ENCODE measurements around the gene IL19. TPM values are rescaled to one million over a fixed set of nuclear protein-coding genes. Genes with fewer than 3 reads are reported as not detected.
"Not testable (repeated sequence)": the region's sequence is repeated elsewhere in the genome, so short reads cannot be mapped to it uniquely, and the experiment has no call there.

IL19 gene
- polyA plus RNA-seq, 3 donors = 0.54 to 0.96 (median 0.89) TPM

GRCh38 chr1:206852662-206853061 is 82.1 kb downstream of the IL19 start:
- DNase-seq (ENCODE audit: low read depth in 3 of 3, low spot score in 2 of 3) = not testable (repeated sequence)

- DNase-seq (ENCODE audit: low read depth in 3 of 3, low spot score in 2 of 3) = not testable (repeated sequence)
Observed at GRCh38 chr1:206853696-206854095, 83.1 kb downstream of the IL19 start.

- no peak for DNase-seq (ENCODE audit: low read depth in 3 of 3, low spot score in 2 of 3)
Observed at GRCh38 chr1:206854401-206855129, 84.0 kb downstream of the IL19 start.

GRCh38 chr1:206855859-206856258 is 85.3 kb downstream of the IL19 start:
- DNase-seq (ENCODE audit: low read depth in 3 of 3, low spot score in 2 of 3) = no peak

- DNase-seq (ENCODE audit: low read depth in 3 of 3, low spot score in 2 of 3) = no peak
Observed at GRCh38 chr1:206856674-206857464, 86.3 kb downstream of the IL19 start.

- no peak for DNase-seq (ENCODE audit: low read depth in 3 of 3, low spot score in 2 of 3)
Observed at GRCh38 chr1:206859082-206859521, 88.5 kb downstream of the IL19 start.

GRCh38 chr1:206860165-206860564 is 89.6 kb downstream of the IL19 start:
- DNase-seq (ENCODE audit: low read depth in 3 of 3, low spot score in 2 of 3) = no peak

GRCh38 chr1:206863266-206863665 is 92.7 kb downstream of the IL19 start:
- no peak for DNase-seq (ENCODE audit: low read depth in 3 of 3, low spot score in 2 of 3)

GRCh38 chr1:206864939-206865671 is 94.5 kb downstream of the IL19 start, which contains the start of gene IL20:
TSS of gene IL20 (plus strand) at chr1:206865623. CDS start at chr1:206865853, 230 bp downstream.
- DNase-seq (ENCODE audit: low read depth in 3 of 3, low spot score in 2 of 3) = no peak

- DNase-seq (ENCODE audit: low read depth in 3 of 3, low spot score in 2 of 3) = no peak
Observed at GRCh38 chr1:206866062-206866461, 95.5 kb downstream of the IL19 start.

GRCh38 chr1:206867239-206867638 is 96.7 kb downstream of the IL19 start:
- no peak for DNase-seq (ENCODE audit: low read depth in 3 of 3, low spot score in 2 of 3)

GRCh38 chr1:206867716-206868115 is 97.1 kb downstream of the IL19 start:
- no peak for DNase-seq (ENCODE audit: low read depth in 3 of 3, low spot score in 2 of 3)

GRCh38 chr1:206868264-206868663 is 97.7 kb downstream of the IL19 start:
- DNase-seq (ENCODE audit: low read depth in 3 of 3, low spot score in 2 of 3) = no peak

- no peak for DNase-seq (ENCODE audit: low read depth in 3 of 3, low spot score in 2 of 3)
Observed at GRCh38 chr1:206872139-206872538, 101.6 kb downstream of the IL19 start.

- DNase-seq (ENCODE audit: low read depth in 3 of 3, low spot score in 2 of 3) = no peak
Observed at GRCh38 chr1:206873603-206874188, 103.1 kb downstream of the IL19 start.

GRCh38 chr1:206875752-206876377 is 105.3 kb downstream of the IL19 start:
- DNase-seq (ENCODE audit: low read depth in 3 of 3, low spot score in 2 of 3) = no peak

- DNase-seq (ENCODE audit: low read depth in 3 of 3, low spot score in 2 of 3) = no peak
Observed at GRCh38 chr1:206878456-206878855, 107.9 kb downstream of the IL19 start.

GRCh38 chr1:206880314-206880713 is 109.7 kb downstream of the IL19 start:
- no peak for DNase-seq (ENCODE audit: low read depth in 3 of 3, low spot score in 2 of 3)

GRCh38 chr1:206882555-206882954 is 112.0 kb downstream of the IL19 start:
- DNase-seq (ENCODE audit: low read depth in 3 of 3, low spot score in 2 of 3) = no peak

GRCh38 chr1:206883160-206883559 is 112.6 kb downstream of the IL19 start:
- DNase-seq (ENCODE audit: low read depth in 3 of 3, low spot score in 2 of 3) = no peak

All from right renal cortex interstitium (tissue), 3 donors.